Naive thymus-derived CD4-positive, alpha-beta T cell (primary cell): ENCODE data around the gene TGFB2. TPM values are rescaled to one million over a fixed set of nuclear protein-coding genes. Genes with fewer than 3 reads are reported as not detected.

ENCODE experiments used
- ATAC-seq: fragments of 150-1000 bp; cut with Tn5 transposase; 2 replicates; pipeline ENCODE4 v1.10.0; 2021; ENCODE audit warnings: mild to moderate bottlenecking, moderate library complexity
- CTCF ChIA-PET: fragments of 350-600 bp; sonication (Branson Sonifier 250); formaldehyde crosslinking; loops from one replicate; lab custom pipeline; 2021; ENCODE audit warnings: antibody characterized with exemption; lab: Charles Lee
- POLR2A ChIA-PET: fragments of 350-600 bp; sonication (Branson Sonifier 250); formaldehyde crosslinking; loops from one replicate; lab custom pipeline; 2021; ENCODE audit warnings: antibody characterized with exemption, inconsistent platforms; lab: Charles Lee
- DNase-seq, 9 donors: peaks; one replicate each; pipeline versions ENCODE4 v3.0.0 to v3.0.0-alpha.2; 2020 to 2022; ENCODE audit warnings: mixed read lengths in 1 of 9
- H3K27ac ChIP-seq: one replicate; pipeline ENCODE4 v1.7.0; 2013; ENCODE audit warnings: mild to moderate bottlenecking, low read depth, low read length, moderate library complexity
- H3K27me3 ChIP-seq, 2 donors: one replicate each; pipeline ENCODE4 v1.7.0; 2013; ENCODE audit warnings: low read length in 2 of 2, mild to moderate bottlenecking in 2 of 2, moderate library complexity in 2 of 2; ENCODE audit not compliant: control insufficient read depth in 2 of 2, insufficient read depth in 2 of 2
- H3K36me3 ChIP-seq, 3 experiments: 1 replicate in 2 of 3; 2 replicates in 1 of 3; pipeline ENCODE4 v1.7.0; 2013; ENCODE audit warnings: low read length in 3 of 3, mild to moderate bottlenecking in 3 of 3, moderate library complexity in 1 of 3; ENCODE audit not compliant: insufficient read depth in 3 of 3, control insufficient read depth in 2 of 3
- H3K4me1 ChIP-seq, 2 donors: one replicate each; pipeline ENCODE4 v1.7.0; 2013; ENCODE audit warnings: low read length in 2 of 2, mild to moderate bottlenecking in 2 of 2, moderate library complexity in 1 of 2; ENCODE audit not compliant: control insufficient read depth in 2 of 2, insufficient read depth in 2 of 2
- H3K4me3 ChIP-seq: 2 replicates; pipeline ENCODE4 v1.7.0; 2013; ENCODE audit warnings: mild to moderate bottlenecking, low read length
- H3K9me3 ChIP-seq, 3 experiments: 1 replicate in 2 of 3; 2 replicates in 1 of 3; pipeline ENCODE4 v1.7.0; 2013; ENCODE audit warnings: low read length in 3 of 3; ENCODE audit not compliant: control insufficient read depth in 2 of 3
- H3K27ac Mint-ChIP-seq, 9 donors: one replicate each; pipeline ENCODE4 v1.8.0; 2020 to 2022; ENCODE audit warnings: mixed read lengths in 9 of 9, mild to moderate bottlenecking in 8 of 9, moderate library complexity in 5 of 9, inconsistent platforms in 2 of 9
- H3K27me3 Mint-ChIP-seq, 5 donors: one replicate each; pipeline ENCODE4 v1.8.0; 2021 to 2022; ENCODE audit warnings: mixed read lengths in 5 of 5, mild to moderate bottlenecking in 1 of 5
- H3K36me3 Mint-ChIP-seq, 5 donors: one replicate each; pipeline ENCODE4 v1.8.0; 2020 to 2022; ENCODE audit warnings: mixed read lengths in 5 of 5, mild to moderate bottlenecking in 3 of 5, inconsistent platforms in 1 of 5
- H3K4me1 Mint-ChIP-seq, 7 donors: one replicate each; pipeline ENCODE4 v1.8.0; 2020 to 2022; ENCODE audit warnings: mixed read lengths in 7 of 7, mild to moderate bottlenecking in 3 of 7, inconsistent platforms in 1 of 7
- H3K4me3 Mint-ChIP-seq, 10 donors: one replicate each; pipeline ENCODE4 v1.8.0; 2020 to 2022; ENCODE audit warnings: mild to moderate bottlenecking in 10 of 10, mixed read lengths in 10 of 10, moderate library complexity in 6 of 10, inconsistent platforms in 2 of 10
- H3K9me3 Mint-ChIP-seq, 11 donors: one replicate each; pipeline ENCODE4 v1.8.0; 2020 to 2022; ENCODE audit warnings: mixed read lengths in 11 of 11, mild to moderate bottlenecking in 4 of 11, inconsistent platforms in 1 of 11, moderate library complexity in 1 of 11
- intact Hi-C, 2 donors: fragments of 100-400 bp; cut with micrococcal nuclease; formaldehyde crosslinking; loops; one replicate each; pipeline ENCODE4 v1.15.1; 2023
- polyA plus RNA-seq, 2 donors: library from polyadenylated mRNA; unstranded; fragments of 300-500 nt; fragmentation: Illumina TruSeq; gene quantifications; one replicate each; pipeline ENCODE4 v1.2.3, GENCODE V29; 2021
- total RNA-seq, 6 experiments: library from RNA in 5 of 6; stranded (reverse) in 5 of 6; gene quantifications; 1 replicate in 5 of 6; 2 replicates in 1 of 6; pipeline ENCODE4 v1.2.3 and lab custom pipeline; 2021 to 2026

TGFB2 gene
- total and polyA plus RNA-seq, 7 experiments from 2014 or later: not detected

DNA sequence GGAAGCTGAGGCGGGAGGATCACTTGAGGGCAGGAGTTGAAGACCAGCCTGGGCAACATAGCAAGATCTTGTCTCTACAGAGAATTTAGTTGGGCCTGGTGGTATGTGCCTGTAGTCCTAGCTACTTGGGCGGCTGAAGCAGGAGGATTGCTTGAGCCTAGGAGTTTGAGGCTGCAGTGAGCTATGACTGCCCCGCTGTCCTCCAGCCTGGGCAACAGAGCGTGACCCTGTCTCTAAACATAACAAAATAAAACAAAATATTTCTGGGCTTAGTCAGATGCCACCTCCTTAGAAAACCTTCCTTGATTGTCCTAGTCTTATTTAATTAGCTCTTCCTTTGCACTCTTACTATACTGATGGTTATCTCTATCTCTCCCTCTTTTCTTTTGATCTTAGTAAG is 8.5 kb downstream of the TGFB2 start:
- H3K27me3 ChIP-seq: no peaks in the 10 kb centered on the region
- ChIA-PET CTCF (no interaction called here), POLR2A (no interaction called here)
- no peak overlapping the region for H3K4me3 ChIP-seq
- H3K4me1 Mint-ChIP-seq: peaks cover 5 to 18% (median 13%) of the 10 kb centered on the region in 7 donors
- DNase-seq (no peak), ATAC-seq (no peak)
- no peaks in the 10 kb centered on the region for H3K36me3 Mint-ChIP-seq
- intact Hi-C loops: no loop called here
- no peaks in the 10 kb centered on the region for H3K9me3 Mint-ChIP-seq
- no peaks in the 10 kb centered on the region for H3K4me1 ChIP-seq
- no peak overlapping the region for H3K27ac ChIP-seq
- peaks cover 4 to 36% (median 11%) of the 10 kb centered on the region in 5 donors for H3K27me3 Mint-ChIP-seq
- H3K9me3 ChIP-seq: no peaks in the 10 kb centered on the region
- H3K36me3 ChIP-seq: no peaks in the 10 kb centered on the region
- H3K4me3 Mint-ChIP-seq: no peak overlapping the region
- no peak overlapping the region for H3K27ac Mint-ChIP-seq

DNA sequence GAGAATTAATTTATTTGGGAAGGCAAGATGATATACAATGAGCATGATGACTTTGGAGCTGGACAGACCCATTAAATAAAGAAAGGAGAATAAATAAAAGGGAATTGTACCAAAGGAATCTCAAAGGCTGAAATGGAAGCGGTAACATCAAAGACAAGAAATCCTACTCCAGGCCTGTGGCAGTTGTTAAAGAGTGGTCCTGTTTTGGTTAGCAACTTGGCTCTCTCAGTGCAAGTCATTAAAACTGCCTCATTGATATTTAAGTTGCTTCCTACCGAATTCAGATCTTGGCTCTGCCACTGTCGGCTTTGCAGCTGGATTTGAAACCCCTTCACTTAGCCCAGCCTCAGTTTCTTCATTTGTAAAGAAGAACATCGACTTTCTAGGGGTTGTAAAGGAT is 10.1 kb downstream of the TGFB2 start:
- peaks cover 0 to 28% (median 11%) of the 10 kb centered on the region in 5 donors for H3K27me3 Mint-ChIP-seq
- DNase-seq (no peak), ATAC-seq (no peak)
- peaks cover 5 to 16% (median 10%) of the 10 kb centered on the region in 7 donors for H3K4me1 Mint-ChIP-seq
- Histone ChIP-seq H3K9me3 (no peaks in the 10 kb centered on the region), H3K4me3 (no peak overlapping the region), H3K27me3 (no peaks in the 10 kb centered on the region), H3K4me1 (no peaks in the 10 kb centered on the region), H3K27ac (no peak overlapping the region), H3K36me3 (no peaks in the 10 kb centered on the region)
- no peak overlapping the region for H3K27ac Mint-ChIP-seq
- CTCF ChIA-PET: no interaction called here
- no peaks in the 10 kb centered on the region for H3K36me3 Mint-ChIP-seq
- H3K9me3 Mint-ChIP-seq: no peaks in the 10 kb centered on the region
- intact Hi-C loops: no loop called here
- POLR2A ChIA-PET: no interaction called here
- no peak overlapping the region for H3K4me3 Mint-ChIP-seq

DNA sequence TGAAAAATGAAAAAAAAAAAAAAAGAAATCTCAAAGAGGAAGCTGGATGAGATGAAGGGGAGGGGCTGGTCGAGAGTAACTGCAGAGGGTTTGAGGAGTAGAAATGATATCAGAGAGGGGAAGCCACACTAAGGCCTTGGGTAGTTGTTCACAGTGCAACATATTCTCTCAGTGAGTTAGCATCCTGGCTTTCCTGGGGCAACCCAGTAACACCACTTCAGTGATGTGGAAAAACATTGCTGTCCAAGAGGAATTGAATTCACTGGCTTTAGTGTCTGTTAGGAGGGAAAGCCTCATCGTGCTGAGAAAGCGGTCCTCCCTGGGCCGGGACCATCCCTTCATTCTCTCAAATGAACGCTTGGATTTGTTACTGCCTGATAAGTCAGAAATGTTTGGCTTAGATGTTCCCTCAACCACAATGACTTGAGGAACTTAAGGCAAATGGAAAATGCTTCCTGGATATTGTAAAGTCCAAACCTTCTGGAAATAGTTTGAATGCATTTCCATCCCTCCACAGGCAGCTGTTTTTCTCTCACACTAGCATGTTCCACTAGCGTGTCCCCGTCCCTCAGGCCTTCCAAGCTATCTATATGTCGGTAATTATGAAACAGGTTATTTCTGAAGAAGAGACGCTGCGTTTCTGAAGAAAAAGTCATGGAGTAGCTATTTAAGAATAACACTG is 12.2 kb downstream of the TGFB2 start:
- H3K36me3 Mint-ChIP-seq: no peaks in the 10 kb centered on the region

DNA sequence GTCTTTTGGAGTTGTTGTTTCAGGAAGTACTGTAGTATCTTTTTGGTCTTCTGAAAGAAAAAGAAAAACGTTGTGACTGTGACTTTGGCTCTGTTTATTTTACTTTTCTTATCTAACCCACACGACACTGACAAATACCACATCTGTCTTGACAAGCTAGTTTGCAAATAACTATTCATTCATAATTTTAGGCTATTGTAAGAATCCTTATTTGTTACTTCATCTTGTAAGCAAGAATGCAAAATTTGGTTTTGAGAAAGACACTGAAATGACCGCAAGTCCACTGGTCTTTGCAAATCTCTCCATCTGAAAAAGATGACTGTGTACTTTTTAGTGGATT is 12.7 kb downstream of the TGFB2 start:
- H3K27ac Mint-ChIP-seq: no peak overlapping the region
- H3K4me1 ChIP-seq: no peaks in the 10 kb centered on the region
- no peaks in the 10 kb centered on the region for H3K9me3 Mint-ChIP-seq
- peaks cover 0 to 14% (median 11%) of the 10 kb centered on the region in 5 donors for H3K27me3 Mint-ChIP-seq
- intact Hi-C loops: no loop called here
- H3K36me3 Mint-ChIP-seq: no peaks in the 10 kb centered on the region
- no peak overlapping the region for H3K27ac ChIP-seq
- H3K4me3 ChIP-seq: no peak overlapping the region
- no peaks in the 10 kb centered on the region for H3K36me3 ChIP-seq
- ATAC-seq: no peak
- ChIA-PET POLR2A (no interaction called here), CTCF (no interaction called here)
- DNase-seq: no peak
- no peaks in the 10 kb centered on the region for H3K27me3 ChIP-seq
- no peaks in the 10 kb centered on the region for H3K9me3 ChIP-seq
- no peaks in the 10 kb centered on the region for H3K4me1 Mint-ChIP-seq
- H3K4me3 Mint-ChIP-seq: no peak overlapping the region

More for the DNA sequence above, 12.2 kb downstream of the TGFB2 start:
- Histone ChIP-seq H3K27ac (no peak overlapping the region), H3K4me1 (no peaks in the 10 kb centered on the region), H3K27me3 (no peaks in the 10 kb centered on the region), H3K4me3 (no peak overlapping the region), H3K9me3 (no peaks in the 10 kb centered on the region), H3K36me3 (no peaks in the 10 kb centered on the region)
- H3K27me3 Mint-ChIP-seq: peaks cover 0 to 15% (median 11%) of the 10 kb centered on the region in 5 donors
- no peaks in the 10 kb centered on the region for H3K9me3 Mint-ChIP-seq
- H3K4me1 Mint-ChIP-seq: no peaks in the 10 kb centered on the region
- ATAC-seq (no peak), DNase-seq (no peak)
- ChIA-PET CTCF (no interaction called here), POLR2A (no interaction called here)
- intact Hi-C loops: no loop called here
- H3K27ac Mint-ChIP-seq: no peak overlapping the region
- no peak overlapping the region for H3K4me3 Mint-ChIP-seq

DNA sequence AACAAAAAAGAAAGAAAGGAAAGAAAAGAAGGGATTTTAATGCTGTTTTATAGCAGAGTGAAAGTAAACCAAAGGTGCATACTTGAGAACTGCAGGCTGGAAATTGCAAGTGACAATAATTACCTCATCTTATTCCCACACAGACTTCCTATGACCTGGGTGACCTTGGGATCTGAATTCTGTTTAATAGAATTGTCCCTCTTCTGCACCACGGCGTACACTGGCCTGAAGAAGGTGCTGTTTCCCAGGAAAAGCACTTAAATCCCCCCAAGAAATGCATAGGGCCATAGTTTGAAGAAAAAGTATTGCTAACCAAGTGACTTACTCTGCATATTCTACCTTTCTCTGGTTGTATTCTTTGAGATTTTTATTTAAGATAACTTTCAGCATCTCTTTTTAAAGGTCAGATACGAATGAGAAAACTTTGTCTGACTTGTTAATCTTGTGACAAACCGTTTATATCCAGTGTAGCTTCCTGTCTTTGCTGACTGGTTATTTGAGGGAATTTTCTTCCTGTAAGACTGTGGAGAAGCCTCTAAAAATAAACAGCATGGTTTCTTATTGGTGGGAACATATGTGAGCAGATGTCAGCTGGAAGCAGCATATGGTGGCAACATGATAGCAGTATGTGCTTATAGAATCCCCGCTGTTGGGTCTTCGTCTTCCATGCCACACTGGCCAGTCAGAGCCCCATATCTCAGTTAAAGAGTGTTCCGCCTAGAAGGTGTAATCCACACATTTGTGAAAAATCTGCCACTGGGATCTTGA is 16.3 kb downstream of the TGFB2 start:
- Mint-ChIP-seq H3K9me3 (no peaks in the 10 kb centered on the region), H3K27me3 (peaks cover 0 to 4% (median 0%) of the 10 kb centered on the region in 5 donors), H3K4me1 (no peaks in the 10 kb centered on the region), H3K36me3 (no peaks in the 10 kb centered on the region), H3K27ac (no peak overlapping the region), H3K4me3 (no peak overlapping the region)
- H3K4me1 ChIP-seq: no peaks in the 10 kb centered on the region
- intact Hi-C loops: no loop called here
- H3K27me3 ChIP-seq: no peaks in the 10 kb centered on the region
- no peaks in the 10 kb centered on the region for H3K9me3 ChIP-seq
- ChIA-PET CTCF (no interaction called here), POLR2A (no interaction called here)
- DNase-seq: no peak
- H3K27ac ChIP-seq: no peak overlapping the region
- no peak for ATAC-seq
- no peaks in the 10 kb centered on the region for H3K36me3 ChIP-seq
- no peak overlapping the region for H3K4me3 ChIP-seq

DNA sequence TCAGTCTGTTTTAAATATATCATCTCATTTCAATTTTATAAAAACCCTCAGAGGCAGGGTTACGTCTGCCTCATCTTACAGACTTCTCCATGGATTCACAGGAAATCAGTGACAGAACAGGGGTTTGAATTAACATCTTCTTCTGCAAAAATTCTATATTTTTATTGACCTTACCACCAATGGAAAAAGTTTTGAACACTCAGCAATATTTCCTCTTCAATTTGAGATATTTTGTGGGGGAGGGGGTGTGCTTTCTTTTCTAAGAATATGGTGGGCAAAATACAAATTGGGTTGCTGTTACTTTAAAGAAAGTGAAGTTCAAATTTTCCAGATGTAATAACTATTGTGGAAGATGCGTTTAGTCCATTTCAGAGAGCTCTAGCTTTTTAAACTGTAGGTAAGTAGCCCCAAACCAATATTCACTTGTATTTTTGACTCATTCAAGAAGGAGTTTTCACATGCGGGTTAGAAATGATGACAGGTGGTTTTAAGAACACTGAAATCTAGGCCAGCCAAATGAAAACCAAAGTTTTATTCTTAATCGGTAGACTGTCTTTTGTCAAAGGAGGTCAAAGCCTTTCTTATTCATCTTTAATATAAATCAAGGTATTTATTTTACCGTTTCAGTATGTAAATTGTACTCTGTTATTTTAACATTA is 17.4 kb downstream of the TGFB2 start:
- ATAC-seq (no peak), DNase-seq (no peak)
- ChIA-PET CTCF (no interaction called here), POLR2A (no interaction called here)
- Mint-ChIP-seq H3K27ac (no peak overlapping the region), H3K4me3 (no peak overlapping the region), H3K36me3 (no peaks in the 10 kb centered on the region), H3K4me1 (no peaks in the 10 kb centered on the region), H3K9me3 (no peaks in the 10 kb centered on the region), H3K27me3 (no peaks in the 10 kb centered on the region)
- no peak overlapping the region for H3K27ac ChIP-seq
- H3K4me3 ChIP-seq: no peak overlapping the region
- H3K4me1 ChIP-seq: no peaks in the 10 kb centered on the region
- no peaks in the 10 kb centered on the region for H3K27me3 ChIP-seq
- intact Hi-C loops: no loop called here
- no peaks in the 10 kb centered on the region for H3K36me3 ChIP-seq
- H3K9me3 ChIP-seq: no peaks in the 10 kb centered on the region
